ENCODE results near the gene ABI1. TPM values are rescaled to one million over a fixed set of nuclear protein-coding genes. Genes with fewer than 3 reads are reported as not detected.
A peak's percentile ranks its signal among the peaks of the same experiment; 100 is the strongest.
"Not testable (repeated sequence)": the region's sequence is repeated elsewhere in the genome, so short reads cannot be mapped to it uniquely, and the experiment has no call there.

Gene ABI1
- 38.9 and 44.4 TPM in 2 replicates for total RNA-seq (2014; rRNA removed; shearing (Covaris generic))
- polyA plus RNA-seq (2015; cell fraction: cytosol; rRNA removed), result 28.2 and 33.5 TPM in 2 replicates
- polyA plus RNA-seq (2015; cell fraction: nucleus; rRNA removed), result 21.3 and 21.8 TPM in 2 replicates

DNA sequence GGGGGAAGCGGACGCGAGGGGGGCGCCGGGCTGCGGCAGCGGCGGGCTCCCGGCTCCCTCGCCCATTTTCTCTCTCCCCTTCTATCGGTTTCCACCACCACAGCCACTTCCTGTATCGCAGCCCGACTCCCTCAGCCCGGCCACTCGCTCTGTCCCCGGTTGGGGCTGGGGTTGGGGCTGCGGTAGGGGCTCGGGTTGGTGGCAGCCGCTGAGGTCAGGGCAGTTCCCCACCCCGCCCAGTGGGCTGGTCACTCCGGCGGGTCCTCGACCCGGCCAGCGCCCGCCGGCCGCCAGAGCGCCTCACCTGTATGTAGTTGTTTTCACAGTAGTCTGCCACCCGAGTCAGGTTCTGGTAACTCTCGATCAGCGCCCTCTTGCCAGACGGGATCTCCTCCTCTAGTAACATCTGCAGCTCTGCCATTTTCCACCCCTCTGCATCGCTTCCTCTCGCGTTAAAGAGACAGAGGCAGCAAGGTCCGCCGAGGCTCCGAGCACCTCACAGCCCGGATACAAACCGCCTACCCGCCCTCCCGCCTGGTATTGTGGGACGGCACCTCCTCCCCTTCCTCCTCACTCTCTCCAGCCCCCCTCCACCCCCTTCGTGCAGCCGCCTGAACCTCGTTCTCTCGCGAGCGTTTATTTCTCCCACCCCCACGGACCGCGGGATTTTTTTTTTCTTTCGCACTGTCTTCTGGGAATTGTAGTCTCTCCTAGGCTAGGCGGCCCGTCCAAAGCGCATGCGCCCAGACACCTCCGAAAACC, at the start of gene ABI1:
TSS of gene ABI1 (minus strand) at position 516 of the 762 bp plus-strand sequence. CDS start at position 421, 95 bp downstream.
- in situ Hi-C loops (cut with HindIII; ENCODE audit: low pct_unique_long_range_greater_than_20kb, low sequenced_read_pairs), result no loop called here
- DNase-seq (ENCODE audit: low read depth, low spot score), result peak; percentile 98

GRCh38 chr10:26909753-26910152, 49.0 kb upstream of the ABI1 start:
- DNase-seq (ENCODE audit: low read depth, low spot score), result no peak
- in situ Hi-C loops (cut with HindIII; ENCODE audit: low pct_unique_long_range_greater_than_20kb, low sequenced_read_pairs), result no loop called here

GRCh38 chr10:26905253-26905781, 44.6 kb upstream of the ABI1 start:
- in situ Hi-C loops (cut with HindIII; ENCODE audit: low pct_unique_long_range_greater_than_20kb, low sequenced_read_pairs); DNase-seq (ENCODE audit: low read depth, low spot score): not testable (repeated sequence)

- in situ Hi-C loops (cut with HindIII; ENCODE audit: low pct_unique_long_range_greater_than_20kb, low sequenced_read_pairs), result no loop called here
- DNase-seq (ENCODE audit: low read depth, low spot score), result no peak
Measured at GRCh38 chr10:26903431-26904217, 42.9 kb upstream of the ABI1 start.

GRCh38 chr10:26892306-26892923, 31.7 kb upstream of the ABI1 start:
- DNase-seq (ENCODE audit: low read depth, low spot score); in situ Hi-C loops (cut with HindIII; ENCODE audit: low pct_unique_long_range_greater_than_20kb, low sequenced_read_pairs): not testable (repeated sequence)

DNA sequence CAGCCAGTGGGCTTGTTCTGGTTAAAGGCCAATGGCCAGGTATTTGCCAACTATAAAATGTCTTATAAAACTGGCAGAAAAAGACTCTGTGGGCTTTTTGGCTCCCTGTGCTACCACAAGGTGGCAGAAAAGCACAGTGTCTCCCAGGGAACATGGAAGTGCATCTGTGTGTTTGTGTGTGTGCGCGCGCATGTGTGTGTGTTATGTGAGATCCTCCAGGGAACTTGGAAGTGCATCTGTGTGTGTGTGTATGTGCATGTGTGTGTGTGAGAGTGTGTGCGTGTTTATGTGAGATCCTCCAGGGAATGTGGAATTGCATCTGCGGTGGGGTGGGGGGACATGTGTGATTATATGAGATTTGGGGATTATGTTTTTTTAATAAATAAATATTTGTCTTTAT, 30.2 kb upstream of the ABI1 start:
- in situ Hi-C loops (cut with HindIII; ENCODE audit: low pct_unique_long_range_greater_than_20kb, low sequenced_read_pairs), result no loop called here
- peak; percentile 78 for DNase-seq (ENCODE audit: low read depth, low spot score)

DNA sequence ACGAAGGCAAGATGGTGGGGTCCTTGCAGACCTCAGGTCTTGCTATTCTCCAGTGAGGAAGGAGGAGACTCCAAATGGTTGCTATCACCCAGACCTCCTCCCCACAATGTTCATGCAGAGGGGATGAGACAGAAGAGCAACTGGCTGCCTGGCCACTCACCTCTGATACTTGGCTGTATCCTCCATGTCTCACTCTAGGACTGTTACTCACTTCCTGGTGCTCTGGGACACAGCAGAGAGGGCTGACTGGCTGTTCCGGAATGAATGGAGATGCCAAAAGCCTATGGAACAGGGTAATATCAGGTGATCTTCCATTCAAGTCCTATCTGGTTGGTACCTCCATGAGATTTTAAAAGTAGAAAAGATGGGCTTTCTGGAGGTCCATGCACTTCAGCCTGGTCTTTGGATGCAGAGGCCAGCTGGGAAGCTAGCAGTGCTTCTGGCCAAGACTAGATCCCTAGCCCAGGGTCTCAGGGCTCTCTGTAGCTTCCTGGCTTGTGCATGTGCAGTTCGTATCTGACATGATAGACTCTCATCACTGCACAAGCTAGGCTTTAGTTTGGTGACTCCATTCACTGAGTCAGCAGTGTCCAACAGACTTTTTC, 27.0 kb upstream of the ABI1 start:
- no peak for DNase-seq (ENCODE audit: low read depth, low spot score)
- in situ Hi-C loops (cut with HindIII; ENCODE audit: low pct_unique_long_range_greater_than_20kb, low sequenced_read_pairs), result no loop called here

DNA sequence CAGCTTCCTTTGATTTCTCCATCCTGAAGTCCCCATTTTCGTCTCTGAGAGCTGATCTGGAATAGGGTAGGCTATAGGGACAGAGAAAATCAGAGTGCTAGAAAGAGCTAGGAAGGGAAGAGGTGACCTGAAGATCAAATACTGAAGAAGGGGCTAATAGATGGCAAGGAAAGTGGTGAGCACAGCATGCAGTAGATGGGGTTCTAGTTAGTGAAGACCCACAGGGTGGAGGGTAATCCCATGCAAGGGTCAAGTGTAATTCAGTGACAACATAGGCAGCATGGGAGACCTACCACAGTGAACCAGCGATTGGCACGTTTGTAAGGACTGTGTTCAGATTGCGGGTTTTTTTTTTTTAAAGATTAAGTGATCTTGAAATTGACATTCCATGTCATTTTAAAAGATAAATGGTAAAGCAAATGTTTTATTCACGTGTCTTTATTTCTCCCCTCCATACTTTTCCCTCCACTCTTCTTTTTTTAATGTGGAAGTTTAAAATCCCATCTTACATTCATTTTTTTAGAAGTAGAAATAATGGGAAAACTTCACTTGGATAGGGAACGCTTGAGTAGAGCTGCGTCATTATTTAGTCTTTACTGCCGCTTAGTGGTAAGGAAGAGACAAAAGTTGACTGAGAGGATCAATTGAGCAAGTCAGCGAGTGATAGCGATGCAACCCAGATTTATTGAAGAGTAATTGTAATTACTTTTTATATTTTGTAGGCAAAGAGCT, 21.0 kb upstream of the ABI1 start:
- in situ Hi-C loops (cut with HindIII; ENCODE audit: low pct_unique_long_range_greater_than_20kb, low sequenced_read_pairs), result no loop called here
- DNase-seq (ENCODE audit: low read depth, low spot score), result peak; percentile 78

- in situ Hi-C loops (cut with HindIII; ENCODE audit: low pct_unique_long_range_greater_than_20kb, low sequenced_read_pairs), result no loop called here
Measured at GRCh38 chr10:26879744-26880143, 19.0 kb upstream of the ABI1 start.

GRCh38 chr10:26870766-26871165, 10.0 kb upstream of the ABI1 start:
- peak; percentile 67 for DNase-seq (ENCODE audit: low read depth, low spot score)
- in situ Hi-C loops (cut with HindIII; ENCODE audit: low pct_unique_long_range_greater_than_20kb, low sequenced_read_pairs), result no loop called here

More at GRCh38 chr10:26879744-26880143, 19.0 kb upstream of the ABI1 start:
- DNase-seq (ENCODE audit: low read depth, low spot score), result peak; percentile 70

- in situ Hi-C loops (cut with HindIII; ENCODE audit: low pct_unique_long_range_greater_than_20kb, low sequenced_read_pairs), result no loop called here
- no peak for DNase-seq (ENCODE audit: low read depth, low spot score)
Measured at GRCh38 chr10:26869528-26869927, 8.8 kb upstream of the ABI1 start.

- in situ Hi-C loops (cut with HindIII; ENCODE audit: low pct_unique_long_range_greater_than_20kb, low sequenced_read_pairs), result no loop called here
- DNase-seq (ENCODE audit: low read depth, low spot score), result no peak
Measured at GRCh38 chr10:26863351-26864076, 2.8 kb upstream of the ABI1 start.

- DNase-seq (ENCODE audit: low read depth, low spot score), result no peak
- in situ Hi-C loops (cut with HindIII; ENCODE audit: low pct_unique_long_range_greater_than_20kb, low sequenced_read_pairs), result no loop called here
Measured at GRCh38 chr10:26861205-26861998, 644 bp upstream of the ABI1 start.

DNA sequence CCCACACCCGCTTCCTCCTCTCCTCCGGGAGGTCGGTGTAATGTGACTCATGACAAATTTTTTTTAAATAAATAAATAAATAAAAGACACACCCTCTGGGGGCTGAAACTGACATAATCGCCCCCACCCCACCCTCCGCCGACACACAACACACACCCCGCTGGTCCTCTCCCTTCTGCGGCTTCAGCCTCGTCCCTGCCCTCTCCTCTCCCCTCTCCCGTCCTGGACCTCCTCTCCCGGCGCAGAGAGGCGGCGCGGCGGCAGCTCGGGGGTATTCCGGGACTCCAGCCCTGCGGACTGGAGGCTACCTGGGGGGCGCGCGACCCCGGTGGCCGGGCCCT, 686 bp downstream of the ABI1 start:
- peak; percentile 48 for DNase-seq (ENCODE audit: low read depth, low spot score)
- in situ Hi-C loops (cut with HindIII; ENCODE audit: low pct_unique_long_range_greater_than_20kb, low sequenced_read_pairs), result no loop called here

- in situ Hi-C loops (cut with HindIII; ENCODE audit: low pct_unique_long_range_greater_than_20kb, low sequenced_read_pairs), result no loop called here
- DNase-seq (ENCODE audit: low read depth, low spot score), result no peak
Measured at GRCh38 chr10:26859241-26860101, 1.3 kb downstream of the ABI1 start.

Measured in SK-MEL-5 (cell line).